Hair follicular keratinocyte (primary cell): ENCODE measurements around the gene NKPD1. TPM values are rescaled to one million over a fixed set of nuclear protein-coding genes. Genes with fewer than 3 reads are reported as not detected.

Source experiments
- total RNA-seq: library from RNA; depleted of rRNA; stranded (reverse); fragments of >200 nt; gene quantifications from 2 replicates; pipeline ENCODE4 v1.2.3, GENCODE V29; 2015

NKPD1 gene
- total RNA-seq = 1.1 and 2.1 TPM in 2 replicates

GRCh38 chr19:45160870-45161737 is at the start of gene NKPD1:
Gene NKPD1, minus strand, starts transcription at chr19:45160982. Its CDS starts 832 bp downstream, at chr19:45160150.

GRCh38 chr19:45178262-45179071 is 17.7 kb upstream of the NKPD1 start, which contains the start of gene BLOC1S3:
Gene BLOC1S3, plus strand, starts transcription at chr19:45178784. Its CDS starts 513 bp downstream, at chr19:45179297.

GRCh38 chr19:45177817-45178261 is 17.1 kb upstream of the NKPD1 start, which contains the start of gene TRAPPC6A:
Gene TRAPPC6A, minus strand, starts transcription at chr19:45178237. Its CDS starts 19 bp downstream, at chr19:45178218.

Other genes starting within 250 kb of the NKPD1 start
- 3.8 and 18.1 TPM in 2 replicates for gene APOC1, start 246.4 kb downstream of the NKPD1 start, total RNA-seq
- gene APOC4, start 218.7 kb downstream of the NKPD1 start, total RNA-seq = not detected in 2 replicates
- gene APOC2, start 214.9 kb downstream of the NKPD1 start, total RNA-seq = not detected in 2 replicates
- 34.9 and 42.5 TPM in 2 replicates for gene CLPTM1, start 205.6 kb downstream of the NKPD1 start, total RNA-seq
- 20.6 and 35.7 TPM in 2 replicates for gene RELB, start 159.5 kb downstream of the NKPD1 start, total RNA-seq
- 30.8 and 54.7 TPM in 2 replicates for gene CLASRP, start 121.9 kb downstream of the NKPD1 start, total RNA-seq
- gene ZNF296, start 84.5 kb downstream of the NKPD1 start, total RNA-seq = 0.55 and 2.0 TPM in 2 replicates
- 29.5 and 36.8 TPM in 2 replicates for gene GEMIN7, start 81.7 kb downstream of the NKPD1 start, total RNA-seq
- 28.1 and 30.3 TPM in 2 replicates for gene PPP1R37, start 67.8 kb downstream of the NKPD1 start, total RNA-seq
- 9.0 and 13.2 TPM in 2 replicates for gene TRAPPC6A, start 17.3 kb upstream of the NKPD1 start, total RNA-seq
- 7.7 and 7.8 TPM in 2 replicates for gene BLOC1S3, start 17.8 kb upstream of the NKPD1 start, total RNA-seq
- gene EXOC3L2, start 84.4 kb upstream of the NKPD1 start, total RNA-seq = 0.38 and 2.0 TPM in 2 replicates
- 19.8 and 21.3 TPM in 2 replicates for gene MARK4, start 90.3 kb upstream of the NKPD1 start, total RNA-seq
- gene CKM, start 161.9 kb upstream of the NKPD1 start, total RNA-seq = not detected in 2 replicates
- 49.6 and 69.6 TPM in 2 replicates for gene KLC3, start 179.8 kb upstream of the NKPD1 start, total RNA-seq
- 12.9 and 18.0 TPM in 2 replicates for gene ERCC2, start 209.6 kb upstream of the NKPD1 start, total RNA-seq
- gene PPP1R13L, start 244.1 kb upstream of the NKPD1 start, total RNA-seq = 93.5 and 112 TPM in 2 replicates
- gene POLR1G, start 245.7 kb upstream of the NKPD1 start, total RNA-seq = 10.3 and 17.2 TPM in 2 replicates